NB4 (cell line): ENCODE data around the gene FBXO44.

Experiments used
- MYC ChIP-seq: IDR thresholded peaks from 2 replicates; pipeline ENCODE4 v1.6.1; 2011; ENCODE audit warnings: low read depth, low read length
- POLR2A ChIP-seq: IDR thresholded peaks from 2 replicates; pipeline ENCODE4 v1.6.1; 2011; ENCODE audit warnings: mild to moderate bottlenecking; ENCODE audit not compliant: insufficient read length; ENCODE audit errors: extremely low read depth
- TF ChIP-seq, protein P1 (sequence below): IDR thresholded peaks from one replicate; pipeline ENCODE4 v1.5.1; 2012; ENCODE audit warnings: low read depth, low read length
- TF ChIP-seq, protein P2 (sequence below): IDR thresholded peaks from 2 replicates; pipeline ENCODE4 v1.6.1; 2011; ENCODE audit warnings: low read depth, low read length

DNA sequence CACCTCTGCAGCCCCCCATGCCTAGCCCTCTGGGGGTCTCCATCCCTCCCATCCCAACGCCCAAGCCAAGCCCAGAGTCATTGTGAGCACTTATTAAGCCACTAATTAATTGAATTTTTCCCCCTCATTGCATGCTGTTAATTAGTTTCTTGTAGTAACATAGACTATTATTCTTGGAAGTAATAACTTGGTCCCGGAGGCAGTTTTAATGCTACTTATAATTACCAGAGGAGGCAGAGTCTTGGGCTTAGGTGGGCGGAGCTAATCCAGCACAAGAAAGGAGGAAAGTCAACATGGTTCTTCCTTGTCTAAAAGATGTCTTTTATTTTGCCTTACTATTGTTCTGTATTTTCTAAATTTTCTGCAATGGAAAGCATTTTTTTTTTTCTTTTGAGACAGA is 28.1 kb upstream of the FBXO44 start:
- TF ChIP-seq, protein P1, sequence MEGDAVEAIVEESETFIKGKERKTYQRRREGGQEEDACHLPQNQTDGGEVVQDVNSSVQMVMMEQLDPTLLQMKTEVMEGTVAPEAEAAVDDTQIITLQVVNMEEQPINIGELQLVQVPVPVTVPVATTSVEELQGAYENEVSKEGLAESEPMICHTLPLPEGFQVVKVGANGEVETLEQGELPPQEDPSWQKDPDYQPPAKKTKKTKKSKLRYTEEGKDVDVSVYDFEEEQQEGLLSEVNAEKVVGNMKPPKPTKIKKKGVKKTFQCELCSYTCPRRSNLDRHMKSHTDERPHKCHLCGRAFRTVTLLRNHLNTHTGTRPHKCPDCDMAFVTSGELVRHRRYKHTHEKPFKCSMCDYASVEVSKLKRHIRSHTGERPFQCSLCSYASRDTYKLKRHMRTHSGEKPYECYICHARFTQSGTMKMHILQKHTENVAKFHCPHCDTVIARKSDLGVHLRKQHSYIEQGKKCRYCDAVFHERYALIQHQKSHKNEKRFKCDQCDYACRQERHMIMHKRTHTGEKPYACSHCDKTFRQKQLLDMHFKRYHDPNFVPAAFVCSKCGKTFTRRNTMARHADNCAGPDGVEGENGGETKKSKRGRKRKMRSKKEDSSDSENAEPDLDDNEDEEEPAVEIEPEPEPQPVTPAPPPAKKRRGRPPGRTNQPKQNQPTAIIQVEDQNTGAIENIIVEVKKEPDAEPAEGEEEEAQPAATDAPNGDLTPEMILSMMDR, result no peak
- TF ChIP-seq POLR2A (no peak), MYC (no peak)
- TF ChIP-seq, protein P2, sequence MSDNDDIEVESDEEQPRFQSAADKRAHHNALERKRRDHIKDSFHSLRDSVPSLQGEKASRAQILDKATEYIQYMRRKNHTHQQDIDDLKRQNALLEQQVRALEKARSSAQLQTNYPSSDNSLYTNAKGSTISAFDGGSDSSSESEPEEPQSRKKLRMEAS, result no peak
